Measurements from ENCODE around the gene SELPLG.
A peak's percentile ranks its signal among the peaks of the same experiment; 100 is the strongest.

Gene SELPLG

DNA sequence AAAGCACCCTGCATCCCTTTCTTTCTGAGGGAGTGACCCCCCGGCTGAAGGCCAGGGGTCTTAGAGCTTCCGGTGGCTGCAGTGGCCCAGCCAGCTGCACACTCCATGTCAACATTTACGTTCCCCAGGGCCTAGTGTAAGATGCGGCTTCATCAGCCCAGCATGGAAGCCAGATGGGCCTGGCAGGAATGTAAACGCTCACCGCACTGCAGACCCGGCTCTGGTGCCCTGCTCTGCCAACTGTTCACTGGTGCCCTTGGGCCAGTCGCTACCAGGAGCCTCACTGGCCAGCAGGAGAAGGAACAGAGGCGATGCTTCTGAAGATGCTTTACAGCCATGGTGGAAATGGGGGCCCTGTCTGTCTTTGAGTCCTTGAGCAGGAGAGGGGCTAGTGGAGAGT, 27.2 kb downstream of the SELPLG start:
- Histone ChIP-seq H3K4ac (ENCODE audit: low read depth in 1 of 2, low read length in 2 of 2) (peak overlapping the region in 1 of 2 experiments; percentile 71), H4K91ac (ENCODE audit: low read length) (peak overlapping the region; percentile 92), H3K9ac (ENCODE audit: low read length) (no peak overlapping the region), H3K27ac (ENCODE audit: low read length, poor library complexity, severe bottlenecking) (no peak overlapping the region), H3K23ac (ENCODE audit: low read length in 2 of 2) (no peak overlapping the region), H3K4me2 (ENCODE audit: low read length, poor library complexity, severe bottlenecking) (no peak overlapping the region), H3K79me1 (replicated peaks; ENCODE audit: low read length, poor library complexity, severe bottlenecking) (no peaks in the 10 kb centered on the region), H3K4me1 (ENCODE audit: control insufficient read depth, insufficient read depth, low read depth, low read length) (peaks cover 28% of the 10 kb centered on the region), H3K27me3 (ENCODE audit: control insufficient read depth in 1 of 2, insufficient read depth in 1 of 2, low read length in 2 of 2) (no peaks in the 10 kb centered on the region), H3K9me3 (ENCODE audit: control insufficient read depth, low read length) (no peaks in the 10 kb centered on the region), H3K18ac (ENCODE audit: low read depth in 1 of 2, low read length in 2 of 2) (peak overlapping the region in 1 of 2 experiments; percentile 18), H3K36me3 (ENCODE audit: control insufficient read depth in 1 of 2, insufficient read depth in 2 of 2, low read depth in 1 of 2, low read length in 2 of 2) (no peaks in the 10 kb centered on the region), H2BK120ac (ENCODE audit: low read depth, low read length) (no peak overlapping the region), H2AFZ (ENCODE audit: low read depth, low read length) (no peak overlapping the region), H3K4me3 (ENCODE audit: insufficient read depth in 1 of 2, low read depth in 1 of 2, low read length in 2 of 2) (no peak overlapping the region), H2BK15ac (ENCODE audit: low read depth, poor library complexity, severe bottlenecking) (no peak overlapping the region), H2AK5ac (ENCODE audit: low read length, severe bottlenecking) (no peak overlapping the region), H2BK5ac (ENCODE audit: low read depth, low read length, poor library complexity, severe bottlenecking) (no peak overlapping the region), H4K8ac (ENCODE audit: low read length) (peak overlapping the region; percentile 0), H3K14ac (ENCODE audit: low read length in 2 of 2) (no peak overlapping the region), H2BK12ac (ENCODE audit: low read length in 2 of 2) (peak overlapping the region; percentile 63 to 88)
- 77% methylated on average over 9 of the region's 9 CpGs for WGBS
- DNase-seq, result no peak

DNA sequence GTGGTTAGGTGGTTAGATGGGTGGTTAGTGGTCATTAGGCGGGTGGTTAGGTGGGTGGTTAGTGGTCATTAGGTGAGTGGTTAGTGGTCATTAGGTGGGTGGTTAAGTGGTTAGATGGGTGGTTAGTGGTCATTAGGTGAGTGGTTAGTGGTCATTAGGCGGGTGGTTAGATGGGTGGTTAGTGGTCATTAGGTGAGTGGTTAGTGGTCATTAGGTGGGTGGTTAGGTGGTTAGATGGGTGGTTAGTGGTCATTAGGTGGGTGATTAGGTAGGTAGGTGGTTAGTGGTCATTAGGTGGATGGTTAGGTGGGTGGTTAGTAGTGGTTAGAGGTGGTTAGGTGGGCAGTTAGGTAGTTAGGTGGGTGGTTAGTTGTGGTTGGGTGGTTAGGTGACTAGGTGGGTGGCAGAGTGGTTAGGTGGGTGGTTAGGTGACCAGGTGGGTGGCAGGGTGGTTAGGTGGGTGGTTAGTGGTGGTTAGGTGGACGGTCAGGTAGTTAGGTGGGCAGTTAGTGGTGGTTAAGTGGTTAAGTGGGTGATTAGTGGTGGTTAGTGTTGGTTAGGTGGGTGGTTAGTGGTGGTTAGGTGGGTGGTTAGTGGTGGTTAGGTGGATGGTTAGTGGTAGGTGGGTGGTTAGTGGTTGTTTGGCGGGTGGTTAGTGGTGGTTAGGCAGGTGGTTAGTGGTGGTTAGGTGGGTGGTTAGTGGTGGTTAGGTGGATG, 27.8 kb downstream of the SELPLG start:
- Histone ChIP-seq H2BK12ac (ENCODE audit: low read length in 2 of 2) (peak overlapping the region; percentile 25 to 83), H2AK5ac (ENCODE audit: low read length, severe bottlenecking) (peak overlapping the region; percentile 75), H3K4me2 (ENCODE audit: low read length, poor library complexity, severe bottlenecking) (no peak overlapping the region), H3K79me1 (replicated peaks; ENCODE audit: low read length, poor library complexity, severe bottlenecking) (no peaks in the 10 kb centered on the region), H3K14ac (ENCODE audit: low read length in 2 of 2) (peak overlapping the region in 1 of 2 experiments; percentile 33), H2BK15ac (ENCODE audit: low read depth, poor library complexity, severe bottlenecking) (no peak overlapping the region), H3K9ac (ENCODE audit: low read length) (peak overlapping the region; percentile 21), H3K4me1 (ENCODE audit: control insufficient read depth, insufficient read depth, low read depth, low read length) (peaks cover 28% of the 10 kb centered on the region), H2BK5ac (ENCODE audit: low read depth, low read length, poor library complexity, severe bottlenecking) (no peak overlapping the region), H4K91ac (ENCODE audit: low read length) (peak overlapping the region; percentile 95), H2BK120ac (ENCODE audit: low read depth, low read length) (peak overlapping the region; percentile 83), H3K18ac (ENCODE audit: low read depth in 1 of 2, low read length in 2 of 2) (peak overlapping the region; percentile 62 to 72), H3K4ac (ENCODE audit: low read depth in 1 of 2, low read length in 2 of 2) (peak overlapping the region; percentile 53 to 54), H3K4me3 (ENCODE audit: insufficient read depth in 1 of 2, low read depth in 1 of 2, low read length in 2 of 2) (no peak overlapping the region), H3K36me3 (ENCODE audit: control insufficient read depth in 1 of 2, insufficient read depth in 2 of 2, low read depth in 1 of 2, low read length in 2 of 2) (no peaks in the 10 kb centered on the region), H4K8ac (ENCODE audit: low read length) (peak overlapping the region; percentile 55), H2AFZ (ENCODE audit: low read depth, low read length) (no peak overlapping the region), H3K27ac (ENCODE audit: low read length, poor library complexity, severe bottlenecking) (no peak overlapping the region), H3K23ac (ENCODE audit: low read length in 2 of 2) (peak overlapping the region in 1 of 2 experiments; percentile 23), H3K27me3 (ENCODE audit: control insufficient read depth in 1 of 2, insufficient read depth in 1 of 2, low read length in 2 of 2) (no peaks in the 10 kb centered on the region), H3K9me3 (ENCODE audit: control insufficient read depth, low read length) (no peaks in the 10 kb centered on the region)
- no peak for DNase-seq
- WGBS, result 94% methylated on average over 3 of the region's 4 CpGs

DNA sequence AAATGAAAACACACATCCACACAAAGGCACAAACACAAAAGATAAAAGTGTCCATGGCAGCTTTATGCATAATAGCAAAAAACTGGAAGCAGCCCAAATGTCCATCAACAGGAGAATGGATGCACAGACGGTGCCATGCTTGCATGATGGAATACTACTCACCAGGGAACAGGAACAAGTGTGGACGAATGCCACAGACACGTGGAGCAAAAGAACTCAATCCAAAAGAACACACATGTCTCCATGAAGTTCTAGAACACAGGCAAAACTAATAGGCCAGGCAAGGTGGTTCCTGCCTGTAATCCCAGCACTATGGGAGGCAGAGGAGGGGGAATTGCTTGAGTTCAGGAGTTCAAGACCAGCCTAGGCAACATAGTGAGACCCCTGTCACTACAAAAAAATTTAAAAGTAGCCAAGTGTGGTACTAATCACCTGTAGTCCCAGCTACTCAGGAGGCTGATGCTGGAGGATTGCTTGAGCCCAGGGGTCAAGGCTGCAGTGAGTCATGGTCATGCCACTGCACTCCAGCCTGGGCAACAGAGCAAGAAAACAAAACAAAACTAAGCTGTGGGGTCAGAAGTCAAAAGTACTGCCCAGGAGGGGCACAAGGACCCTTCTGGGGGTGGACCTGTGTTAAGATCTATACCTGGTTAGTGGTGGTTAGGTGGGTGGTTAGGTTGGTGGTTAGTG, 28.5 kb downstream of the SELPLG start:
- Histone ChIP-seq H3K4me1 (ENCODE audit: control insufficient read depth, insufficient read depth, low read depth, low read length) (peaks cover 28% of the 10 kb centered on the region), H2BK120ac (ENCODE audit: low read depth, low read length) (no peak overlapping the region), H2BK12ac (ENCODE audit: low read length in 2 of 2) (peak overlapping the region in 1 of 2 experiments; percentile 25), H3K4me2 (ENCODE audit: low read length, poor library complexity, severe bottlenecking) (no peak overlapping the region), H3K23ac (ENCODE audit: low read length in 2 of 2) (no peak overlapping the region), H3K14ac (ENCODE audit: low read length in 2 of 2) (no peak overlapping the region), H3K36me3 (ENCODE audit: control insufficient read depth in 1 of 2, insufficient read depth in 2 of 2, low read depth in 1 of 2, low read length in 2 of 2) (no peaks in the 10 kb centered on the region), H2BK5ac (ENCODE audit: low read depth, low read length, poor library complexity, severe bottlenecking) (no peak overlapping the region), H4K8ac (ENCODE audit: low read length) (no peak overlapping the region), H3K79me1 (replicated peaks; ENCODE audit: low read length, poor library complexity, severe bottlenecking) (no peaks in the 10 kb centered on the region), H3K27me3 (ENCODE audit: control insufficient read depth in 1 of 2, insufficient read depth in 1 of 2, low read length in 2 of 2) (no peaks in the 10 kb centered on the region), H3K27ac (ENCODE audit: low read length, poor library complexity, severe bottlenecking) (no peak overlapping the region), H2AFZ (ENCODE audit: low read depth, low read length) (no peak overlapping the region), H3K4ac (ENCODE audit: low read depth in 1 of 2, low read length in 2 of 2) (peak overlapping the region in 1 of 2 experiments; percentile 53), H3K18ac (ENCODE audit: low read depth in 1 of 2, low read length in 2 of 2) (peak overlapping the region; percentile 25 to 50), H2AK5ac (ENCODE audit: low read length, severe bottlenecking) (no peak overlapping the region), H3K9ac (ENCODE audit: low read length) (peak overlapping the region; percentile 21), H3K4me3 (ENCODE audit: insufficient read depth in 1 of 2, low read depth in 1 of 2, low read length in 2 of 2) (no peak overlapping the region), H2BK15ac (ENCODE audit: low read depth, poor library complexity, severe bottlenecking) (no peak overlapping the region), H3K9me3 (ENCODE audit: control insufficient read depth, low read length) (no peaks in the 10 kb centered on the region), H4K91ac (ENCODE audit: low read length) (peak overlapping the region; percentile 22)
- DNase-seq, result peak; percentile 68
- 93% methylated on average over 2 of the region's 3 CpGs for WGBS

DNA sequence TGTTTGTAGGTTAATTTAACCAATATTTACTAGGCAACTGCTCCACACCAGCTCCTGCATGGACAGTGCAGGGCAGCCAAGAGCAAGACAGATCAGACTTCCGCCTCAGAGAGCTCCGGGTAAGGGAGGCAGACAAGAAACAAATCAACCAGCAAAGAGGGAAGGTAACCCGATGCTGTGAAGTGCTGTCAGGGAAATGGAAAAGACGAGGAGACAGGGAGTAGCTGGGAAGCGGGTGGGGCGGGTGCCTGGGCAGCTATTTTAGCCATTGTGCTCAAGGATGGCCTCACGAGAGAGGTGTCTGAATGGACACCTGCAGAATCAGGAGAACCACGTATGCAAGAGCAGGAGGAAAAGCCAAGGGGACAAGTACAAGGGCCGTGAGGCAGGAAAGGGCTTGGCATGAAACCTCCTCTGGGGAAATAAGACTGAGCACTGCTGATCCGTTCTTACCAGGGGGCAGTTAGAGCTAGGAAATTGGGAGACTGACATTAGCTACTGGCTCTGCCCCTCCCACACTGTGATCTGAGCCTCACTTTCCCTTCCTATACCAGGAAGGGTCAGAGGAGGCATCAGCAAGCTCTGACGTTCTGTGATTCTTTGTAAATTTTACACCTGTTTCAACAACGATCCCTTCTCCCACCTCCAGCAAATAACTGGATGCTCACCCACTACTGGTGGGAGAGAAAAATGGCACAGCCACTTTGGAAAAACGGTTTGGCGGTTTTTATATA, 29.3 kb downstream of the SELPLG start:
- 70% methylated on average over 14 of the region's 14 CpGs for WGBS
- peak overlapping the region; percentile 84 for H2BK15ac ChIP-seq (ENCODE audit: low read depth, poor library complexity, severe bottlenecking)

More for the DNA sequence above, 29.3 kb downstream of the SELPLG start:
- H2AFZ ChIP-seq (ENCODE audit: low read depth, low read length), result no peak overlapping the region
- no peak overlapping the region for H2AK5ac ChIP-seq (ENCODE audit: low read length, severe bottlenecking)
- H3K27ac ChIP-seq (ENCODE audit: low read length, poor library complexity, severe bottlenecking), result no peak overlapping the region
- no peak overlapping the region for H3K4me3 ChIP-seq (ENCODE audit: insufficient read depth in 1 of 2, low read depth in 1 of 2, low read length in 2 of 2)
- no peak overlapping the region for H4K8ac ChIP-seq (ENCODE audit: low read length)
- H3K9me3 ChIP-seq (ENCODE audit: control insufficient read depth, low read length), result no peaks in the 10 kb centered on the region
- no peak overlapping the region for H3K18ac ChIP-seq (ENCODE audit: low read depth in 1 of 2, low read length in 2 of 2)
- no peaks in the 10 kb centered on the region for H3K36me3 ChIP-seq (ENCODE audit: control insufficient read depth in 1 of 2, insufficient read depth in 2 of 2, low read depth in 1 of 2, low read length in 2 of 2)
- peak overlapping the region in 1 of 2 experiments; percentile 42 for H3K4ac ChIP-seq (ENCODE audit: low read depth in 1 of 2, low read length in 2 of 2)
- no peak overlapping the region for H3K14ac ChIP-seq (ENCODE audit: low read length in 2 of 2)
- peak overlapping the region; percentile 72 for H4K91ac ChIP-seq (ENCODE audit: low read length)
- H3K23ac ChIP-seq (ENCODE audit: low read length in 2 of 2), result no peak overlapping the region
- no peaks in the 10 kb centered on the region for H3K27me3 ChIP-seq (ENCODE audit: control insufficient read depth in 1 of 2, insufficient read depth in 1 of 2, low read length in 2 of 2)
- H2BK5ac ChIP-seq (ENCODE audit: low read depth, low read length, poor library complexity, severe bottlenecking), result no peak overlapping the region
- H2BK12ac ChIP-seq (ENCODE audit: low read length in 2 of 2), result peak overlapping the region; percentile 12 to 45
- peak overlapping the region; percentile 12 for H3K9ac ChIP-seq (ENCODE audit: low read length)
- no peak overlapping the region for H3K4me2 ChIP-seq (ENCODE audit: low read length, poor library complexity, severe bottlenecking)
- H2BK120ac ChIP-seq (ENCODE audit: low read depth, low read length), result no peak overlapping the region
- no peaks in the 10 kb centered on the region for H3K79me1 ChIP-seq (replicated peaks; ENCODE audit: low read length, poor library complexity, severe bottlenecking)
- DNase-seq, result no peak
- H3K4me1 ChIP-seq (ENCODE audit: control insufficient read depth, insufficient read depth, low read depth, low read length), result peaks cover 23% of the 10 kb centered on the region
